HEK293T (cell line): ENCODE measurements around the gene ACKR3.

Source experiments
- BHLHE40 ChIP-seq: fragments of 450-650 bp; IDR thresholded peaks from 2 replicates; pipeline ENCODE4 v1.6.1; 2016; ENCODE audit warnings: mild to moderate bottlenecking, moderate library complexity, borderline replicate concordance
- CTBP1 ChIP-seq: fragments of 450-650 bp; IDR thresholded peaks from 2 replicates; pipeline ENCODE4 v1.6.1; 2016; ENCODE audit warnings: borderline replicate concordance
- FOXA1 ChIP-seq: fragments of 450-650 bp; IDR thresholded peaks from 2 replicates; pipeline ENCODE4 v1.6.1; 2016; ENCODE audit warnings: mild to moderate bottlenecking
- HDGF ChIP-seq: fragments of 450-650 bp; IDR thresholded peaks from 2 replicates; pipeline ENCODE4 v1.6.1; 2017; ENCODE audit warnings: antibody characterized with exemption, borderline replicate concordance
- NFRKB ChIP-seq: fragments of 450-650 bp; IDR thresholded peaks from 2 replicates; pipeline ENCODE4 v1.6.1; 2016; ENCODE audit warnings: mild to moderate bottlenecking, moderate library complexity
- SP1 ChIP-seq: fragments of 450-650 bp; IDR thresholded peaks from 2 replicates; pipeline ENCODE4 v1.6.1; 2017
- SUZ12 ChIP-seq: fragments of 450-650 bp; IDR thresholded peaks from 2 replicates; pipeline ENCODE4 v1.6.1; 2016; ENCODE audit warnings: mild to moderate bottlenecking
- TARDBP ChIP-seq: fragments of 450-650 bp; IDR thresholded peaks from 2 replicates; pipeline ENCODE4 v1.6.1; 2016

DNA sequence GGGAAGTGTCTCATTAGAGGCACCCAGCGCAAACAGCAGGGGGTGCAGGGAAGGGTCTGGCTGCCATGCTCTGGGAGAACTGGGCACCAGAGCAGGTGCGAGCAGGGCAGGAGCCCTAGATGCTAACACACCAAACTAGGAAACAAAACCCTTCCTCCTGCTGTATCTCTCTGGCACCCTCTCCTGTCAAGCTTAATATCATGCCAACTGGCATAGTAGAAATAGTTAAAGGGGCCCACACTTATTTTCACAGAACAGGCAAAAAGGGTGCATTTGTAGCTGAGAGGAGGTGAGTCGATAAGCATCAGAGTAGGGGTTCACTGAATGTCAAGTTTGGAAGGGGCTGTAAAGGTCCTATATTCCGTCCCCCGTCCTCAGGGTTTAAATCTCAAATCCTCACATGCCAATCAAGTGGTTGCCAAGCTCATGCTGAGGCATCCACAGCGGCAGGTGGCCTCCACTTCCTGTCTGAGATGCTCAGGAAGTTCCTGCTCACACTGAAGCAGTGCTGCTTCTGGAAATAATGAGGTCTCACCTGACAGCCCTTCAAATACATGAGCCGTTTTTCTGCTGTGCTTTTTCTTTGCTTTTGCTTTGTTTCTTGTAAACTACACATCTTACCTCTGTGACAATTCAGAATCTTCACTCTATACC is 14.9 kb upstream of the ACKR3 start:
- TF ChIP-seq CTBP1 (no peak), FOXA1 (no peak), SUZ12 (no peak), NFRKB (no peak), BHLHE40 (no peak), SP1 (no peak), TARDBP (no peak), HDGF (no peak)
